ENCODE results near the gene ONECUT2. TPM values are rescaled to one million over a fixed set of nuclear protein-coding genes. Genes with fewer than 3 reads are reported as not detected.

Gene ONECUT2
- total RNA-seq, 2 donors from 2014 or later: 1.9 to 3.6 TPM

DNA sequence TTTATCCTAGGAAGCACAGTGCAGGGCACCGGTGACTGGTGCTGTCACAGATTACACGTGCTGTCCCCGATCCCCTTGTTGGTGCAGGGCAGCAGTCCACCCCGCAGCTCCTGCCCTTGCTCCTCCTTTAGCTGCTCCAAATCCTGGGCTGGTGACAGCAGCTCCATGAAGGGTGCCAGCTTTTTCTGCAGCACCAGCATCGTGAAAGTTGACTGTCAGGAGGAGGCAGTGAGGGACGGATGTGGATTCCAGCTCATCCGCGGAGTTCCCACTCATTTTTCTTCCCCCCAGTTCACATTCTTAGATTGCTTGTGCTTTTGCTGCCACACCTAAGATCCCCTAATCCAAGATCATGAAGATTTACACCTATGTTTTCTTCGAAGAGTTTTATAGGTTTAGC is 67.5 kb downstream of the ONECUT2 start:
- H3K4me3 ChIP-seq (ENCODE audit: low read length): no peak overlapping the region
- TF ChIP-seq, protein P1, sequence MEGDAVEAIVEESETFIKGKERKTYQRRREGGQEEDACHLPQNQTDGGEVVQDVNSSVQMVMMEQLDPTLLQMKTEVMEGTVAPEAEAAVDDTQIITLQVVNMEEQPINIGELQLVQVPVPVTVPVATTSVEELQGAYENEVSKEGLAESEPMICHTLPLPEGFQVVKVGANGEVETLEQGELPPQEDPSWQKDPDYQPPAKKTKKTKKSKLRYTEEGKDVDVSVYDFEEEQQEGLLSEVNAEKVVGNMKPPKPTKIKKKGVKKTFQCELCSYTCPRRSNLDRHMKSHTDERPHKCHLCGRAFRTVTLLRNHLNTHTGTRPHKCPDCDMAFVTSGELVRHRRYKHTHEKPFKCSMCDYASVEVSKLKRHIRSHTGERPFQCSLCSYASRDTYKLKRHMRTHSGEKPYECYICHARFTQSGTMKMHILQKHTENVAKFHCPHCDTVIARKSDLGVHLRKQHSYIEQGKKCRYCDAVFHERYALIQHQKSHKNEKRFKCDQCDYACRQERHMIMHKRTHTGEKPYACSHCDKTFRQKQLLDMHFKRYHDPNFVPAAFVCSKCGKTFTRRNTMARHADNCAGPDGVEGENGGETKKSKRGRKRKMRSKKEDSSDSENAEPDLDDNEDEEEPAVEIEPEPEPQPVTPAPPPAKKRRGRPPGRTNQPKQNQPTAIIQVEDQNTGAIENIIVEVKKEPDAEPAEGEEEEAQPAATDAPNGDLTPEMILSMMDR (conservative IDR thresholded peaks at IDR 0.05): no peak
- H3K4me1 ChIP-seq (ENCODE audit: control insufficient read depth, insufficient read depth, low read length): no peaks in the 10 kb centered on the region
- H3K36me3 ChIP-seq (ENCODE audit: control insufficient read depth, insufficient read depth, low read length): no peaks in the 10 kb centered on the region
- H3K27me3 ChIP-seq (ENCODE audit: control insufficient read depth, insufficient read depth, low read length, poor library complexity, severe bottlenecking): no peaks in the 10 kb centered on the region
- H3K9me3 Mint-ChIP-seq: no peaks in the 10 kb centered on the region
- no peaks in the 10 kb centered on the region for H3K9me3 ChIP-seq (ENCODE audit: control insufficient read depth, low read length)
- H3K9ac ChIP-seq (ENCODE audit: extremely low read depth, low read length, poor library complexity, severe bottlenecking): no peak overlapping the region
- no peaks in the 10 kb centered on the region for H3K36me3 Mint-ChIP-seq (ENCODE audit: low read depth)
- no peak overlapping the region for H3K27ac Mint-ChIP-seq
- H3K4me1 Mint-ChIP-seq: no peaks in the 10 kb centered on the region
- H3K27ac ChIP-seq (ENCODE audit: low read depth, low read length): no peak overlapping the region
- DNase-seq: no peak
- WGBS, 2 experiments (ENCODE audit: insufficient coverage in 1 of 2, insufficient read length in 1 of 2): 77 to 100% methylated on average over 1 to 9 of the region's 9 CpGs
- no peak overlapping the region for H3K4me3 Mint-ChIP-seq
- peaks cover 4% of the 10 kb centered on the region for H3K27me3 Mint-ChIP-seq (ENCODE audit: insufficient read depth)

DNA sequence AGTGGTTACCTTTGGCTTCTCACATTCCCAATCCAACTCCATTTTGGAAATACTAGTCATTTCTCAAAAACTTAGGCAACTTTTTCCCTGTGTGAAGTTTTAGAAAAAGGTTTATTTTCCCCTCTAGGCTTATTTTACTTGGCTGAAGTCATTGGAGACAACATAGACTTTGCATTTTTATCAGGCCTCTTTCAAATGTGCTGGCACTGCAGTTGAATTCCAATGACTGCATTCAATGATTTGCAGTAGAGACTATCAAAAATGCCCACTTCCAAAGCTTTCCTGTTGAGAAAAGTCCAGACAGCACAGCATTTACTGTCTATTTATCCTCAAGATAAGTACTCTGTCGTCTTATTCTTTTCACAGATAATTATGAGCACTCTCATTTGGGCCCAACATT is 70.1 kb downstream of the ONECUT2 start:
- no peak overlapping the region for H3K4me3 Mint-ChIP-seq
- H3K9me3 ChIP-seq (ENCODE audit: control insufficient read depth, low read length): no peaks in the 10 kb centered on the region
- no peaks in the 10 kb centered on the region for H3K36me3 Mint-ChIP-seq (ENCODE audit: low read depth)
- H3K27ac Mint-ChIP-seq: no peak overlapping the region
- no peaks in the 10 kb centered on the region for H3K27me3 ChIP-seq (ENCODE audit: control insufficient read depth, insufficient read depth, low read length, poor library complexity, severe bottlenecking)
- H3K27ac ChIP-seq (ENCODE audit: low read depth, low read length): no peak overlapping the region
- WGBS, 2 experiments (ENCODE audit: insufficient coverage in 1 of 2, insufficient read length in 1 of 2): 91 to 100% methylated on average over 1 of the region's 1 CpG
- no peaks in the 10 kb centered on the region for H3K9me3 Mint-ChIP-seq
- H3K4me1 Mint-ChIP-seq: no peaks in the 10 kb centered on the region
- TF ChIP-seq, protein P1 (conservative IDR thresholded peaks at IDR 0.05): no peak
- peaks cover 4% of the 10 kb centered on the region for H3K27me3 Mint-ChIP-seq (ENCODE audit: insufficient read depth)
- no peaks in the 10 kb centered on the region for H3K36me3 ChIP-seq (ENCODE audit: control insufficient read depth, insufficient read depth, low read length)
- no peak for DNase-seq
- H3K9ac ChIP-seq (ENCODE audit: extremely low read depth, low read length, poor library complexity, severe bottlenecking): no peak overlapping the region
- H3K4me3 ChIP-seq (ENCODE audit: low read length): no peak overlapping the region
- no peaks in the 10 kb centered on the region for H3K4me1 ChIP-seq (ENCODE audit: control insufficient read depth, insufficient read depth, low read length)

DNA sequence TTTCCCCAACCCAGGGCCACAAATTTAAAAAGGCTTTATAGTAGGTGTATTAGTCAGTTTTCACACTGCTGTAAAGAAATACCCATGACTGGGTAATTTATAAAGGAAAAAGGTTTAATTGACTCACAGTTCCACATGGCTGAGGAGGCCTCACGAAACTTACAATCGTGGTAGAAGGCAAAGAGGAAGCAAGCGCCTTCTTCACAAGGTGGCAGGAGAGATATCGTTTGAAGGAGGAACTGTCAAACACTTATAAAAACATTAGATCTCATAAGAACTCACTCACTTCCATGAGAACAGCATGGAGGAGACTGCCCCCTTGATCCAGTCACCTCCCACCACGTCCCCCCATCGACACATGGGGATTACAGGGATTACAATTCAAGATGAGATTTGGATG is 80.9 kb downstream of the ONECUT2 start:
- Histone ChIP-seq H3K27me3 (ENCODE audit: control insufficient read depth, insufficient read depth, low read length, poor library complexity, severe bottlenecking) (no peaks in the 10 kb centered on the region), H3K4me1 (ENCODE audit: control insufficient read depth, insufficient read depth, low read length) (no peaks in the 10 kb centered on the region), H3K9me3 (ENCODE audit: control insufficient read depth, low read length) (no peaks in the 10 kb centered on the region), H3K27ac (ENCODE audit: low read depth, low read length) (no peak overlapping the region), H3K36me3 (ENCODE audit: control insufficient read depth, insufficient read depth, low read length) (no peaks in the 10 kb centered on the region), H3K9ac (ENCODE audit: extremely low read depth, low read length, poor library complexity, severe bottlenecking) (no peak overlapping the region), H3K4me3 (ENCODE audit: low read length) (no peak overlapping the region)
- Mint-ChIP-seq H3K4me1 (no peaks in the 10 kb centered on the region), H3K36me3 (ENCODE audit: low read depth) (no peaks in the 10 kb centered on the region), H3K4me3 (no peak overlapping the region), H3K27me3 (ENCODE audit: insufficient read depth) (peaks cover 4% of the 10 kb centered on the region), H3K27ac (no peak overlapping the region), H3K9me3 (no peaks in the 10 kb centered on the region)
- TF ChIP-seq, protein P1 (conservative IDR thresholded peaks at IDR 0.05): no peak
- DNase-seq: no peak
- WGBS, 2 experiments (ENCODE audit: insufficient coverage in 1 of 2, insufficient read length in 1 of 2): 88 to 90% methylated on average over 5 to 6 of the region's 6 CpGs

Data from endodermal cell (in vitro differentiated cells).